ENCODE results near the gene NOL3.

- TF ChIP-seq POLR2A (IDR thresholded peaks at IDR 0.05): no peak
- TF ChIP-seq CTCF (IDR thresholded peaks at IDR 0.05): no peak
Measured at GRCh38 chr16:67176662-67177061, 6.3 kb downstream of the NOL3 start.

Measured in right lobe of liver (tissue), 4 donors.